Caco-2 (cell line): ENCODE results near the gene CTXN3. TPM values are rescaled to one million over a fixed set of nuclear protein-coding genes. Genes with fewer than 3 reads are reported as not detected.

ENCODE experiments used
- BruUV-seq: library from RNA; stranded (reverse); fragments of 400-500 nt; replicated peaks from 2 replicates; lab custom pipeline; 2021; lab: Mats Ljungman, UMichigan
- CTCF ChIA-PET: fragments of 300-600 bp; sonication (Branson Sonifier 250); formaldehyde crosslinking; loops from one replicate; lab custom pipeline; 2022; ENCODE audit warnings: antibody characterized with exemption; lab: Charles Lee
- POLR2A ChIA-PET: fragments of 300-600 bp; sonication (Branson Sonifier 250); formaldehyde crosslinking; loops from one replicate; lab custom pipeline; 2022; ENCODE audit warnings: antibody characterized with exemption; lab: Charles Lee
- DNase-seq, 2 experiments: peaks; one replicate each; pipeline versions ENCODE4 v3.0.0 to v3.0.0-alpha.2; 2020 to 2022
- H3K27me3 ChIP-seq: replicated peaks from 2 replicates; pipeline ENCODE4 v1.6.0; 2011; ENCODE audit warnings: low read length; ENCODE audit not compliant: control insufficient read depth, insufficient read depth
- H3K36me3 ChIP-seq: 2 replicates; pipeline ENCODE4 v1.5.1; 2011; ENCODE audit warnings: low read length; ENCODE audit not compliant: control insufficient read depth, insufficient read depth
- H3K4me1 ChIP-seq: fragments of 250-450 bp; sonication (Bioruptor Pico); 2 replicates; pipeline ENCODE4 v1.5.1; 2020; ENCODE audit warnings: mild to moderate bottlenecking
- H3K4me3 ChIP-seq: 2 replicates; pipeline ENCODE4 v1.5.1; 2011; ENCODE audit warnings: low read depth, mild to moderate bottlenecking, control low read depth, low read length
- H3K9me3 ChIP-seq: fragments of 250-450 bp; sonication (Bioruptor Pico); 2 replicates; pipeline ENCODE4 v1.5.1; 2020; ENCODE audit warnings: mild to moderate bottlenecking, moderate library complexity
- H3K27ac Mint-ChIP-seq: one replicate; pipeline ENCODE4 v1.8.0; 2022; ENCODE audit warnings: mixed read lengths; ENCODE audit not compliant: unreplicated experiment
- H3K27me3 Mint-ChIP-seq: one replicate; pipeline ENCODE4 v1.8.0; 2022; ENCODE audit warnings: mixed read lengths; ENCODE audit not compliant: insufficient read depth, unreplicated experiment
- H3K36me3 Mint-ChIP-seq: one replicate; pipeline ENCODE4 v1.8.0; 2022; ENCODE audit warnings: mild to moderate bottlenecking, mixed read lengths; ENCODE audit not compliant: insufficient read depth, unreplicated experiment
- H3K4me1 Mint-ChIP-seq: one replicate; pipeline ENCODE4 v1.8.0; 2022; ENCODE audit warnings: low read depth, mixed read lengths; ENCODE audit not compliant: unreplicated experiment
- H3K4me3 Mint-ChIP-seq: one replicate; pipeline ENCODE4 v1.8.0; 2022; ENCODE audit warnings: mild to moderate bottlenecking, moderate library complexity, mixed read lengths; ENCODE audit not compliant: unreplicated experiment
- H3K9me3 Mint-ChIP-seq: one replicate; pipeline ENCODE4 v1.8.0; 2022; ENCODE audit warnings: mixed read lengths; ENCODE audit not compliant: unreplicated experiment
- CTCF ChIP-seq, 2 experiments: fragments of 200-600 bp in 1 of 2; IDR thresholded peaks; 1 replicate in 1 of 2; 2 replicates in 1 of 2; pipeline versions ENCODE4 v1.5.1 to v1.8.0; 2011 to 2022; ENCODE audit warnings: antibody characterized with exemption in 1 of 2, control low read depth in 1 of 2, inconsistent platforms in 1 of 2, low read depth in 1 of 2, low read length in 1 of 2, mild to moderate bottlenecking in 1 of 2, moderate library complexity in 1 of 2; ENCODE audit not compliant: insufficient read depth in 1 of 2, severe bottlenecking in 1 of 2, unreplicated experiment in 1 of 2
- intact Hi-C: fragments of 100-400 bp; cut with micrococcal nuclease; formaldehyde crosslinking; loops from one replicate; pipeline ENCODE4 v1.10.0; 2022; ENCODE audit not compliant: unreplicated experiment
- total RNA-seq: library from RNA; stranded (reverse); gene quantifications from 2 replicates; pipeline ENCODE4 v1.2.3, GENCODE V29; 2022

The CTXN3 gene
- total RNA-seq, 1 experiment from 2014 or later, result not detected

DNA sequence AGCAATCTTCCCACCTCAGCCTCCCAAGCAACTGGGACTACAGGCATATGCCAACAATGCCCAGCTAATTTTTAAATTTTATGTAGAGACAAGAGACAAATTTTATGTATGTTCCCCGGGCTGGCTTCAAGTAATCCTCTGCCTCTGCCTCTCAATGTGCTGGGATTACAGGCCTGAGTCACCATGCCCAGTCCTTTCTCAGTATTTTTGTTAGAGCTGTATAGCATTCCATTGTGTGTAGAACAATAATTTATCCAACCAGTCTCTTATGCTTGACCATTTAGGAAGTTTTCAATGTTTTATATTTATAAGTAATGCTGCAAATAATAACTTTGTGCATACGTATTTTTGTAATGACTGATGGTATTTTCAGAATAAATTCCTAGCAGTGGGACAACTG, 38.9 kb upstream of the CTXN3 start:
- Histone ChIP-seq H3K27me3 (no peaks in the 10 kb centered on the region), H3K9me3 (no peaks in the 10 kb centered on the region), H3K4me3 (no peak overlapping the region), H3K36me3 (no peaks in the 10 kb centered on the region), H3K4me1 (0 out of 2 replicates have a peak, but pooled peaks cover 4% of the 10 kb centered on the region)
- no peak for TF ChIP-seq CTCF (IDR thresholded peaks at IDR 0.05; ENCODE audit: insufficient read depth in 1 of 2, low read depth in 1 of 2, low read length in 1 of 2, severe bottlenecking in 1 of 2, unreplicated experiment in 1 of 2)
- Mint-ChIP-seq H3K4me3 (no peak overlapping the region), H3K9me3 (no peaks in the 10 kb centered on the region), H3K27ac (no peak overlapping the region), H3K36me3 (no peaks in the 10 kb centered on the region), H3K27me3 (no peaks in the 10 kb centered on the region), H3K4me1 (no peaks in the 10 kb centered on the region)
- intact Hi-C loops, result no loop called here
- no peak for DNase-seq
- ChIA-PET CTCF (no interaction called here), POLR2A (no interaction called here)
- BruUV-seq, result no TSS peak

GRCh38 chr5:127612441-127613141, 36.3 kb upstream of the CTXN3 start:
- no peak overlapping the region for H3K4me3 ChIP-seq
- POLR2A ChIA-PET, result no interaction called here
- peaks cover 9% of the 10 kb centered on the region for H3K9me3 Mint-ChIP-seq
- H3K36me3 ChIP-seq, result no peaks in the 10 kb centered on the region
- TF ChIP-seq CTCF (IDR thresholded peaks at IDR 0.05; ENCODE audit: insufficient read depth in 1 of 2, low read depth in 1 of 2, low read length in 1 of 2, severe bottlenecking in 1 of 2, unreplicated experiment in 1 of 2), result no peak
- no TSS peak for BruUV-seq
- H3K4me1 Mint-ChIP-seq, result peaks cover 6% of the 10 kb centered on the region
- CTCF ChIA-PET, result no interaction called here
- 0 out of 2 replicates have a peak, but pooled peaks cover 4% of the 10 kb centered on the region for H3K4me1 ChIP-seq
- DNase-seq, result no peak
- H3K9me3 ChIP-seq, result no peaks in the 10 kb centered on the region
- H3K27ac Mint-ChIP-seq, result no peak overlapping the region
- no peak overlapping the region for H3K4me3 Mint-ChIP-seq
- no peaks in the 10 kb centered on the region for H3K27me3 Mint-ChIP-seq
- H3K36me3 Mint-ChIP-seq, result no peaks in the 10 kb centered on the region
- intact Hi-C loops, result no loop called here
- no peaks in the 10 kb centered on the region for H3K27me3 ChIP-seq

- Mint-ChIP-seq H3K27me3 (no peaks in the 10 kb centered on the region), H3K4me1 (peaks cover 6% of the 10 kb centered on the region), H3K9me3 (peaks cover 9% of the 10 kb centered on the region), H3K27ac (no peak overlapping the region), H3K36me3 (no peaks in the 10 kb centered on the region), H3K4me3 (no peak overlapping the region)
- ChIA-PET CTCF (no interaction called here), POLR2A (no interaction called here)
- intact Hi-C loops, result no loop called here
- H3K27me3 ChIP-seq, result no peaks in the 10 kb centered on the region
- TF ChIP-seq CTCF (IDR thresholded peaks at IDR 0.05; ENCODE audit: insufficient read depth in 1 of 2, low read depth in 1 of 2, low read length in 1 of 2, severe bottlenecking in 1 of 2, unreplicated experiment in 1 of 2), result no peak
- no peak for DNase-seq
- H3K4me3 ChIP-seq, result no peak overlapping the region
- no peaks in the 10 kb centered on the region for H3K9me3 ChIP-seq
- H3K36me3 ChIP-seq, result no peaks in the 10 kb centered on the region
- H3K4me1 ChIP-seq, result 0 out of 2 replicates have a peak, but pooled peaks cover 4% of the 10 kb centered on the region
- no TSS peak for BruUV-seq
Observed at GRCh38 chr5:127615916-127616315, 33.0 kb upstream of the CTXN3 start.
